IMR-90 (cell line): ENCODE results near the gene SUB1. TPM values are rescaled to one million over a fixed set of nuclear protein-coding genes. Genes with fewer than 3 reads are reported as not detected.
"Not testable (repeated sequence)": the region's sequence is repeated elsewhere in the genome, so short reads cannot be mapped to it uniquely, and the experiment has no call there.

Source experiments
- ATAC-seq: fragments of 200-7000 bp; cut with Tn5 transposase; 2 replicates; pipeline ENCODE4 v1.9.1; 2020; ENCODE audit warnings: low read depth, mild to moderate bottlenecking, moderate library complexity
- BruUV-seq: library from RNA; stranded (reverse); fragments of 400-500 nt; replicated peaks from 2 replicates; lab custom pipeline; 2021; lab: Mats Ljungman, UMichigan
- CTCF ChIA-PET: fragments of 300-600 bp; formaldehyde crosslinking; extraction: SDS; loops from one replicate; lab custom pipeline; 2021; ENCODE audit warnings: antibody characterized with exemption; lab: Yijun Ruan, JAX
- POLR2A ChIA-PET: fragments of 300-600 bp; sonication (Branson Sonifier 250); formaldehyde crosslinking; loops from one replicate; lab custom pipeline; 2022; ENCODE audit warnings: antibody characterized with exemption; ENCODE audit not compliant: unreplicated experiment; lab: Charles Lee
- DNase-seq: peaks from one replicate; pipeline ENCODE4 v3.0.0; 2013
- H2AFZ ChIP-seq: replicated peaks from 2 replicates; pipeline ENCODE3; 2013; ENCODE audit warnings: low read length, mild to moderate bottlenecking; ENCODE audit not compliant: poor library complexity
- H2AK5ac ChIP-seq: 2 replicates; pipeline ENCODE4 v1.6.1; 2013; ENCODE audit warnings: low read depth, low read length, inconsistent platforms
- H2AK9ac ChIP-seq: replicated peaks from 2 replicates; pipeline ENCODE3; 2013; ENCODE audit warnings: mild to moderate bottlenecking, low read depth, low read length, moderate library complexity; ENCODE audit not compliant: poor library complexity
- H2BK120ac ChIP-seq: 2 replicates; pipeline ENCODE4 v1.6.1; 2013; ENCODE audit warnings: low read depth, low read length, inconsistent platforms
- H2BK15ac ChIP-seq: 3 replicates; pipeline ENCODE4 v1.6.1; 2013; ENCODE audit warnings: low read depth, low read length, inconsistent platforms
- H2BK20ac ChIP-seq: 2 replicates; pipeline ENCODE4 v1.6.1; 2013; ENCODE audit warnings: low read depth, mild to moderate bottlenecking, inconsistent platforms, low read length, moderate library complexity
- H2BK5ac ChIP-seq: 2 replicates; pipeline ENCODE4 v1.6.1; 2013; ENCODE audit warnings: mild to moderate bottlenecking, low read depth, low read length, inconsistent platforms; ENCODE audit not compliant: poor library complexity, severe bottlenecking
- H3K14ac ChIP-seq: replicated peaks from 2 replicates; pipeline ENCODE4 v1.6.1; 2013; ENCODE audit warnings: low read depth, low read length, inconsistent platforms
- H3K18ac ChIP-seq: 2 replicates; pipeline ENCODE4 v1.6.1; 2013; ENCODE audit warnings: low read depth, low read length, control low read depth
- H3K23ac ChIP-seq: 2 replicates; pipeline ENCODE4 v1.6.1; 2013; ENCODE audit warnings: low read depth, low read length, inconsistent platforms
- H3K27ac ChIP-seq: 2 replicates; pipeline ENCODE4 v1.5.1; 2013; ENCODE audit warnings: mild to moderate bottlenecking, control low read depth, low read length; ENCODE audit not compliant: insufficient read depth
- H3K27me3 ChIP-seq: 2 replicates; pipeline ENCODE4 v1.6.1; 2013; ENCODE audit warnings: low read length; ENCODE audit not compliant: control insufficient read depth, insufficient read depth
- H3K36me3 ChIP-seq: 2 replicates; pipeline ENCODE4 v1.6.1; 2013; ENCODE audit warnings: low read length, mixed read lengths; ENCODE audit not compliant: control insufficient read depth, insufficient read depth
- H3K4ac ChIP-seq: 2 replicates; pipeline ENCODE4 v1.6.1; 2013; ENCODE audit warnings: low read depth, low read length, inconsistent platforms
- H3K4me1 ChIP-seq: 2 replicates; pipeline ENCODE4 v1.6.1; 2013; ENCODE audit warnings: low read length, mixed read lengths; ENCODE audit not compliant: control insufficient read depth, insufficient read depth
- H3K4me2 ChIP-seq: 2 replicates; pipeline ENCODE4 v1.6.1; 2013; ENCODE audit warnings: low read depth, mild to moderate bottlenecking, control low read depth, low read length, moderate library complexity
- H3K4me3 ChIP-seq: 2 replicates; pipeline ENCODE4 v1.5.1; 2013; ENCODE audit warnings: low read depth, mild to moderate bottlenecking, control low read depth, low read length, moderate library complexity; ENCODE audit not compliant: insufficient read depth
- H3K56ac ChIP-seq: 2 replicates; pipeline ENCODE4 v1.6.1; 2013; ENCODE audit warnings: low read length, inconsistent platforms; ENCODE audit not compliant: insufficient read depth; ENCODE audit errors: extremely low read depth
- H3K79me1 ChIP-seq, 2 experiments: 2 replicates each; pipeline ENCODE4 v1.6.1; 2013; ENCODE audit warnings: low read length in 2 of 2, inconsistent platforms in 1 of 2, low read depth in 1 of 2
- H3K9ac ChIP-seq: 2 replicates; pipeline ENCODE4 v1.6.1; 2013; ENCODE audit warnings: low read depth, low read length, control low read depth
- H3K9me1 ChIP-seq: 2 replicates; pipeline ENCODE4 v1.6.1; 2013; ENCODE audit warnings: low read length, inconsistent platforms; ENCODE audit not compliant: insufficient read depth
- H3K9me3 ChIP-seq: 2 replicates; pipeline ENCODE4 v1.6.1; 2013; ENCODE audit warnings: low read length; ENCODE audit not compliant: control insufficient read depth, insufficient read depth
- H4K20me1 ChIP-seq: 2 replicates; pipeline ENCODE4 v1.6.1; 2013; ENCODE audit warnings: low read length, inconsistent platforms; ENCODE audit not compliant: insufficient read depth
- H4K5ac ChIP-seq: 2 replicates; pipeline ENCODE4 v1.6.1; 2013; ENCODE audit warnings: mild to moderate bottlenecking, low read depth, low read length, control low read depth
- H4K8ac ChIP-seq, 2 experiments: 2 replicates each; pipeline ENCODE4 v1.6.1; 2013; ENCODE audit warnings: low read depth in 2 of 2, low read length in 2 of 2, control low read depth in 1 of 2, inconsistent platforms in 1 of 2
- H4K91ac ChIP-seq: 2 replicates; pipeline ENCODE4 v1.6.1; 2013; ENCODE audit warnings: low read depth, low read length, inconsistent platforms; ENCODE audit not compliant: insufficient read depth
- WGBS, 2 experiments: methylation state at CpG; one replicate each; pipeline versions ENCODE4 v1.1.5 to v1.1.7; 2013; ENCODE audit warnings: missing lambda C conversion rate in 2 of 2; ENCODE audit not compliant: insufficient read length in 1 of 2; ENCODE audit errors: extremely low coverage in 2 of 2; 5-methylcytosine and 5-hydroxymethylcytosine counted together
- dilution Hi-C: fragments of 300-500 bp; cut with HindIII; formaldehyde crosslinking; loops from one replicate; pipeline ENCODE4 v1.14.3; 2018; ENCODE audit warnings: low sequenced_read_pairs; ENCODE audit not compliant: unreplicated experiment
- in situ Hi-C: fragments of 300-500 bp; cut with MboI; formaldehyde crosslinking; loops from 3 replicates; pipeline ENCODE4 v1.14.3; 2019; ENCODE audit warnings: low sequenced_read_pairs, inconsistent platforms, mixed read lengths
- intact Hi-C: fragments of 100-400 bp; cut with micrococcal nuclease; formaldehyde crosslinking; loops from 2 replicates; pipeline ENCODE4 v1.10.0; 2022
- polyA plus RNA-seq, 3 experiments: library from polyadenylated mRNA; depleted of rRNA; stranded (reverse); fragments of >200 nt; gene quantifications; 2 replicates each; pipeline ENCODE4 v1.2.3, GENCODE V29; 2012; ENCODE audit warnings: low replicate concordance in 1 of 3
- total RNA-seq: library from RNA; depleted of rRNA; stranded (reverse); fragments of >200 nt; gene quantifications from 2 replicates; pipeline ENCODE4 v1.2.3, GENCODE V29; 2012

Gene SUB1
- total and polyA plus RNA-seq, 2 of the 4 experiments (the other 2 are of a cell fraction): 19.5 to 155 TPM

DNA sequence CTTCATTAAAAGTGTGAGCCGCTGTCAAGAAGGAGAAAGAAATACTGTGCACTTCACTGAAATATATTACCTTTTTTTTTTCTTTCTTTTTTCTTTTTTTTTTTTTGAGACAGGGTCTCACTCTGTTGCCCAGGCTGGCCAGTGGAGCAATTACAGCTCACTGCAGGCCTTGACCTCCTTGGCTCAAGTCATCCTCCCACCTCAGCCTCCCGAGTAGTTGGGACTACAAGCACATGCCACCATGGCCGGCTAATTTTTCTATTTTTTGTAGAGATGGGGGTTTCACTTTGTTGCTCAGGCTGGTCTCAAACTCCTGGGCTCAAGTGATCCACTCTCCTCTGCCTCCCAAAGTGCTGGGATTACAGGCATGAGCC lies 11.9 kb upstream of the SUB1 start:
- H2AFZ ChIP-seq, H2BK120ac ChIP-seq, H3K27me3 ChIP-seq, H3K9me1 ChIP-seq, H3K4ac ChIP-seq, in situ Hi-C loops, H3K79me1 ChIP-seq, H3K27ac ChIP-seq, H3K4me3 ChIP-seq, H4K20me1 ChIP-seq, CTCF ChIA-PET, H3K4me2 ChIP-seq, H4K5ac ChIP-seq, H3K36me3 ChIP-seq, dilution Hi-C loops, H4K8ac ChIP-seq, BruUV-seq, H2AK5ac ChIP-seq, H2BK20ac ChIP-seq, H3K56ac ChIP-seq, DNase-seq, intact Hi-C loops, H3K18ac ChIP-seq, H3K14ac ChIP-seq, H2BK5ac ChIP-seq, H2BK15ac ChIP-seq, H3K9me3 ChIP-seq, H3K4me1 ChIP-seq, H2AK9ac ChIP-seq, ATAC-seq, POLR2A ChIA-PET, H3K9ac ChIP-seq, H4K91ac ChIP-seq, H3K23ac ChIP-seq: not testable (repeated sequence)
- WGBS, 2 experiments: no CpG with 5 or more reads among the region's 3 CpGs
